ENCODE measurements around the gene KCNG1.
A peak's percentile ranks its signal among the peaks of the same experiment; 100 is the strongest.
"Not testable (repeated sequence)": the region's sequence is repeated elsewhere in the genome, so short reads cannot be mapped to it uniquely, and the experiment has no call there.

The KCNG1 gene

GRCh38 chr20:50987493-50988210 is 35.3 kb downstream of the KCNG1 start:
- DNase-seq (ENCODE audit: low read depth, low spot score), result peak; percentile 47

GRCh38 chr20:50983321-50983720 is 39.6 kb downstream of the KCNG1 start:
- DNase-seq (ENCODE audit: low read depth, low spot score), result no peak

GRCh38 chr20:50982363-50982762 is 40.5 kb downstream of the KCNG1 start:
- no peak for DNase-seq (ENCODE audit: low read depth, low spot score)

- no peak for DNase-seq (ENCODE audit: low read depth, low spot score)
These were observed 41.2 kb downstream of the KCNG1 start for GRCh38 chr20:50981714-50982048.

- DNase-seq (ENCODE audit: low read depth, low spot score), result peak; percentile 57
These were observed 41.8 kb downstream of the KCNG1 start for GRCh38 chr20:50980851-50981713.

- no peak for DNase-seq (ENCODE audit: low read depth, low spot score)
These were observed 42.7 kb downstream of the KCNG1 start for GRCh38 chr20:50980071-50980681.

- DNase-seq (ENCODE audit: low read depth, low spot score), result not testable (repeated sequence)
These were observed 44.4 kb downstream of the KCNG1 start for GRCh38 chr20:50978533-50978932.

GRCh38 chr20:50977066-50978021 is 45.6 kb downstream of the KCNG1 start:
- no peak for DNase-seq (ENCODE audit: low read depth, low spot score)

GRCh38 chr20:50975701-50976330 is 47.1 kb downstream of the KCNG1 start:
- DNase-seq (ENCODE audit: low read depth, low spot score), result no peak

- DNase-seq (ENCODE audit: low read depth, low spot score), result no peak
These were observed 53.0 kb downstream of the KCNG1 start for GRCh38 chr20:50969912-50970311.

GRCh38 chr20:50969435-50969834 is 53.5 kb downstream of the KCNG1 start:
- DNase-seq (ENCODE audit: low read depth, low spot score), result no peak

GRCh38 chr20:50968289-50968688 is 54.6 kb downstream of the KCNG1 start:
- DNase-seq (ENCODE audit: low read depth, low spot score), result no peak

GRCh38 chr20:50967586-50967985 is 55.3 kb downstream of the KCNG1 start:
- no peak for DNase-seq (ENCODE audit: low read depth, low spot score)

GRCh38 chr20:50959543-50960126 is 63.3 kb downstream of the KCNG1 start:
- DNase-seq (ENCODE audit: low read depth, low spot score), result no peak

- peak; percentile 72 for DNase-seq (ENCODE audit: low read depth, low spot score)
These were observed 64.0 kb downstream of the KCNG1 start, which contains the start of gene MOCS3 for GRCh38 chr20:50958615-50959542. TSS of gene MOCS3 (plus strand) at chr20:50958818. CDS start at chr20:50958843, 25 bp downstream.

GRCh38 chr20:50957798-50958614 is 64.9 kb downstream of the KCNG1 start, which contains the start of gene DPM1:
TSS of gene DPM1 (minus strand) at chr20:50958532. CDS start at chr20:50958523, 9 bp downstream.
- peak; percentile 84 for DNase-seq (ENCODE audit: low read depth, low spot score)

- DNase-seq (ENCODE audit: low read depth, low spot score), result no peak
These were observed 65.6 kb downstream of the KCNG1 start for GRCh38 chr20:50957276-50957675.

- DNase-seq (ENCODE audit: low read depth, low spot score), result no peak
These were observed 69.1 kb downstream of the KCNG1 start for GRCh38 chr20:50953821-50954220.
